ENCODE measurements around the gene CREB3L1.

GRCh38 chr11:46264976-46265375 is 12.5 kb upstream of the CREB3L1 start:
- TF ChIP-seq CTCF (IDR thresholded peaks at IDR 0.05; ENCODE audit: low read depth, low read length, poor library complexity, severe bottlenecking) (no peak), EZH2phosphoT487 (IDR thresholded peaks at IDR 0.05; ENCODE audit: borderline replicate concordance, low read length) (no peak)

All from DOHH2 (cell line).